Dermis lymphatic vessel endothelial cell (primary cell): ENCODE data around the gene STOML2. TPM values are rescaled to one million over a fixed set of nuclear protein-coding genes. Genes with fewer than 3 reads are reported as not detected.

Experiments
- total RNA-seq: library from RNA; depleted of rRNA; stranded (reverse); fragments of >200 nt; gene quantifications from 2 replicates; pipeline ENCODE4 v1.2.1, GENCODE V29; 2014

Gene STOML2
- 159 and 192 TPM in 2 replicates for total RNA-seq

GRCh38 chr9:35102769-35103659 lies at the start of gene STOML2:
TSS of gene STOML2 (minus strand) at chr9:35103131. CDS start at chr9:35103094, 37 bp downstream.

GRCh38 chr9:35115680-35116538 lies 13.0 kb upstream of the STOML2 start, which contains the start of gene ATOSB:
TSS of gene ATOSB (minus strand) at chr9:35115862. CDS start at chr9:35108274, 7,588 bp downstream.

GRCh38 chr9:35096035-35096849 lies 6.7 kb downstream of the STOML2 start, which contains the start of gene PIGO:
TSS of gene PIGO (minus strand) at chr9:35096591. CDS start at chr9:35095565, 1,026 bp downstream.

GRCh38 chr9:35079426-35080341 lies 23.2 kb downstream of the STOML2 start, which contains the start of gene FANCG:
TSS of gene FANCG (minus strand) at chr9:35079942. CDS start at chr9:35079524, 418 bp downstream.

GRCh38 chr9:35072461-35073278 lies 30.3 kb downstream of the STOML2 start, which contains the start of gene VCP:
TSS of gene VCP (minus strand) at chr9:35072625. CDS start at chr9:35072353, 272 bp downstream.

Other genes starting within 250 kb of the STOML2 start
- gene PHF24, start 144.8 kb downstream of the STOML2 start, total RNA-seq = under 0.01 TPM in 1 of 2 replicates, not detected in the other
- gene DNAJB5, start 113.4 kb downstream of the STOML2 start, total RNA-seq = 4.1 TPM in 2 replicates
- 474 and 593 TPM in 2 replicates for gene VCP, start 30.5 kb downstream of the STOML2 start, total RNA-seq
- gene FANCG, start 23.2 kb downstream of the STOML2 start, total RNA-seq = 11.4 and 11.9 TPM in 2 replicates
- 7.2 and 7.3 TPM in 2 replicates for gene PIGO, start 6.5 kb downstream of the STOML2 start, total RNA-seq
- gene ATOSB, start 12.7 kb upstream of the STOML2 start, total RNA-seq = 4.6 and 8.1 TPM in 2 replicates
- 18.7 and 19.9 TPM in 2 replicates for gene UNC13B, start 58.9 kb upstream of the STOML2 start, total RNA-seq